HFFc6 (cell line): ENCODE data around the gene POLR1E. TPM values are rescaled to one million over a fixed set of nuclear protein-coding genes. Genes with fewer than 3 reads are reported as not detected.

Source experiments
- DNase-seq: peaks from one replicate; pipeline ENCODE4 v3.0.0-alpha.2; 2018
- H3K27ac Mint-ChIP-seq: 2 replicates; pipeline ENCODE4 v1.8.0; 2020; ENCODE audit warnings: mild to moderate bottlenecking, mixed read lengths
- H3K27me3 Mint-ChIP-seq: 2 replicates; pipeline ENCODE4 v1.8.0; 2021; ENCODE audit warnings: mild to moderate bottlenecking, moderate library complexity, mixed read lengths; ENCODE audit not compliant: insufficient read depth
- H3K36me3 Mint-ChIP-seq: 2 replicates; pipeline ENCODE4 v1.8.0; 2021; ENCODE audit warnings: low read depth, mixed read lengths
- H3K4me1 Mint-ChIP-seq: 2 replicates; pipeline ENCODE4 v1.8.0; 2020; ENCODE audit warnings: low read depth, mixed read lengths
- H3K4me3 Mint-ChIP-seq: 2 replicates; pipeline ENCODE4 v1.8.0; 2020; ENCODE audit warnings: mild to moderate bottlenecking, moderate library complexity, mixed read lengths
- H3K9me3 Mint-ChIP-seq: 2 replicates; pipeline ENCODE4 v1.8.0; 2020; ENCODE audit warnings: mild to moderate bottlenecking, mixed read lengths
- CTCF ChIP-seq: fragments of 200-600 bp; sonication (generic); IDR thresholded peaks from 2 replicates; pipeline ENCODE4 v1.5.0; 2021; ENCODE audit warnings: antibody characterized with exemption, mild to moderate bottlenecking
- total RNA-seq, 6 experiments: library from RNA; stranded (reverse); fragmentation: NEBNext Ultra II Directional; extraction: Animal tissue kit (Norgen Biotek cat#: 25700); gene quantifications; 2 replicates in 1 of 6; 3 replicates in 5 of 6; pipeline ENCODE4 v1.2.3, GENCODE V29; 2021

The POLR1E gene
- total RNA-seq, 6 experiments from 2014 or later, result 31.0 to 38.5 (median 33.7) TPM

GRCh38 chr9:37453827-37454226, 31.9 kb upstream of the POLR1E start:
- peaks cover 50% of the 10 kb centered on the region for H3K4me1 Mint-ChIP-seq
- H3K36me3 Mint-ChIP-seq, result peaks cover 9% of the 10 kb centered on the region
- H3K9me3 Mint-ChIP-seq, result no peaks in the 10 kb centered on the region
- H3K27me3 Mint-ChIP-seq, result peaks cover 2% of the 10 kb centered on the region
- TF ChIP-seq CTCF, result no peak
- DNase-seq, result no peak
- H3K27ac Mint-ChIP-seq, result no peak overlapping the region; the same call in 1 of the 2 replicates
- H3K4me3 Mint-ChIP-seq, result no peak overlapping the region

GRCh38 chr9:37454238-37454637, 31.5 kb upstream of the POLR1E start:
- Mint-ChIP-seq H3K4me1 (peaks cover 50% of the 10 kb centered on the region), H3K27ac (no peak overlapping the region; the same call in 1 of the 2 replicates), H3K4me3 (no peak overlapping the region), H3K27me3 (peaks cover 2% of the 10 kb centered on the region), H3K36me3 (peaks cover 9% of the 10 kb centered on the region), H3K9me3 (no peaks in the 10 kb centered on the region)
- TF ChIP-seq CTCF, result no peak
- DNase-seq, result no peak

GRCh38 chr9:37455884-37456647, 29.7 kb upstream of the POLR1E start:
- no peaks in the 10 kb centered on the region for H3K9me3 Mint-ChIP-seq
- H3K4me3 Mint-ChIP-seq, result no peak overlapping the region
- no peaks in the 10 kb centered on the region for H3K36me3 Mint-ChIP-seq
- peak overlapping the region; percentile 69 for H3K27ac Mint-ChIP-seq
- no peak for TF ChIP-seq CTCF
- H3K27me3 Mint-ChIP-seq, result peaks cover 2% of the 10 kb centered on the region
- H3K4me1 Mint-ChIP-seq, result peaks cover 50% of the 10 kb centered on the region
- DNase-seq, result no peak

- DNase-seq, result no peak
- peak overlapping the region; percentile 69 for H3K27ac Mint-ChIP-seq
- no peaks in the 10 kb centered on the region for H3K9me3 Mint-ChIP-seq
- no peak overlapping the region for H3K4me3 Mint-ChIP-seq
- peaks cover 46% of the 10 kb centered on the region for H3K4me1 Mint-ChIP-seq
- H3K27me3 Mint-ChIP-seq, result peaks cover 2% of the 10 kb centered on the region
- TF ChIP-seq CTCF, result no peak
- no peaks in the 10 kb centered on the region for H3K36me3 Mint-ChIP-seq
These were observed 28.9 kb upstream of the POLR1E start for GRCh38 chr9:37456817-37457216.

GRCh38 chr9:37464006-37464405, 21.7 kb upstream of the POLR1E start:
- H3K27ac Mint-ChIP-seq, result peak overlapping the region; percentile 99
- H3K4me1 Mint-ChIP-seq, result peaks cover 34% of the 10 kb centered on the region
- H3K36me3 Mint-ChIP-seq, result peaks cover 17% of the 10 kb centered on the region
- no peak for TF ChIP-seq CTCF
- H3K27me3 Mint-ChIP-seq, result peaks cover 4% of the 10 kb centered on the region; the same call in 1 of the 2 replicates
- H3K9me3 Mint-ChIP-seq, result no peaks in the 10 kb centered on the region
- H3K4me3 Mint-ChIP-seq, result peak overlapping the region; percentile 89
- no peak for DNase-seq
